Stimulated activated CD4-positive, alpha-beta T cell treated with anti-CD3 and anti-CD28 coated beads, Interleukin-1b, Interleukin-23, amount 100 ng/mL, for 1 hour (primary cell): ENCODE results near the gene SURF1.
"Not testable (repeated sequence)": the region's sequence is repeated elsewhere in the genome, so short reads cannot be mapped to it uniquely, and the experiment has no call there.

ENCODE experiments used
- DNase-seq, 2 donors: peaks; one replicate each; pipeline ENCODE4 v3.0.0-alpha.2; 2020; ENCODE audit warnings: low read depth in 2 of 2

Gene SURF1

DNA sequence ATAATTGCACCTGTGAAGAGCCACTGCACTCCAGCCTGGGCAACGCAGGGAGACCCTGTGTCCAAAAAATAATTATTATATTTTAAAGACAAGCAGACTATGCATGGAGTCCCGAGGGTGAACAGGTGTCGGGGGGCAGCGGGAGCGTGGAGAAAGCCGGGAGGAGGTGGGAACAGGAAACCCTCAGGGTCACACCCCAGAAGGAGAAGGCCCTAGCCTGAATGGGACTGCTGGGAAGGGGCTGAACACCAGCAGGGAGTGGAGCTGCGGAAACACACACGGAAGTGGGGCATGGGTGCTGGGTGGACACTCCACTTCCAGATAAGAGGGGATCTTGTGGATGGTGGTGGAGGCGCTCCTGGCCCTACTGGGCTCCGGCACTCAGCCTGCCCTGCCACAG is 33.1 kb downstream of the SURF1 start:
- DNase-seq, result no peak

GRCh38 chr9:133322701-133323100 is 33.6 kb downstream of the SURF1 start:
- DNase-seq, result no peak

GRCh38 chr9:133321411-133321935 is 34.8 kb downstream of the SURF1 start:
- no peak for DNase-seq

GRCh38 chr9:133320421-133320881 is 35.8 kb downstream of the SURF1 start:
- DNase-seq, result no peak

DNA sequence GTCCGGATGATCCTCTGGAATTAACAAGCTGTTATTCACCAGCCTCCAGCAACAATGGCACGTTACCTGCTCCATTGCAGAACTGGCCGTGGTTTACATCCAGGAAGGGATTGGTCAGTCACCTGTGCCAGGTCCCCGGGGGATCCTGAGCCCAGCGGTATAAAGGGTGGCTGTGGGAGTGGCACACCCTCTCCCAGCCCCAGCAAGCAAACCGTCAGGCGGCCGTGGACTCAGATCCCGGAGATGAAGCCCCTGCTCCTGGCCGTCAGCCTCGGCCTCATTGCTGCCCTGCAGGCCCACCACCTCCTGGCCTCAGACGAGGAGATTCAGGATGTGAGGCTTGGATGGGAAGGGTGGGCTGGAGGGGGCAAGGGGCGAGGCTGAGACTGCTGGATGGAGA is 38.7 kb downstream of the SURF1 start:
- not testable (repeated sequence) for DNase-seq

- no peak for DNase-seq
Measured at GRCh38 chr9:133315997-133316396, 40.3 kb downstream of the SURF1 start.

DNA sequence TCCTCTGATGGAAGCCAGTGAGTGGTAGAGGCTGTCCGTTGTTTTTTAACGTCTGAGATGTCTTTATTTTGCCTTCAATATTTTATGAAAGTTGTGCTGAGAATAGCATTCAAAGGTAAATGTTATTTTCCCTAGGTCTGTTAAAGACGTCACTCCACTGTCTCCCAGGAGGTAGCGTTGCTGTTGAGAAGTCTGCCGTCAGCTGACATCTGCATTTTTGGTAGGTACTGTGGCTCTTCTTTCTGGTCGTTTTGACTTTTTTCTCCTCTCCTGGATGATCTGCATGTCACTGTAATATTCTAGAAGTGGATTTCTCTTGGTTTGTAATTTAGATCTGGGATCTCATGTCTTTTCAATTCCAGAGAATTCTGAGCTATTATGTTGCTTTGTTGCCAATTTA is 46.7 kb downstream of the SURF1 start:
- DNase-seq, result no peak

GRCh38 chr9:133307301-133307700 is 49.0 kb downstream of the SURF1 start:
- DNase-seq, result no peak

DNA sequence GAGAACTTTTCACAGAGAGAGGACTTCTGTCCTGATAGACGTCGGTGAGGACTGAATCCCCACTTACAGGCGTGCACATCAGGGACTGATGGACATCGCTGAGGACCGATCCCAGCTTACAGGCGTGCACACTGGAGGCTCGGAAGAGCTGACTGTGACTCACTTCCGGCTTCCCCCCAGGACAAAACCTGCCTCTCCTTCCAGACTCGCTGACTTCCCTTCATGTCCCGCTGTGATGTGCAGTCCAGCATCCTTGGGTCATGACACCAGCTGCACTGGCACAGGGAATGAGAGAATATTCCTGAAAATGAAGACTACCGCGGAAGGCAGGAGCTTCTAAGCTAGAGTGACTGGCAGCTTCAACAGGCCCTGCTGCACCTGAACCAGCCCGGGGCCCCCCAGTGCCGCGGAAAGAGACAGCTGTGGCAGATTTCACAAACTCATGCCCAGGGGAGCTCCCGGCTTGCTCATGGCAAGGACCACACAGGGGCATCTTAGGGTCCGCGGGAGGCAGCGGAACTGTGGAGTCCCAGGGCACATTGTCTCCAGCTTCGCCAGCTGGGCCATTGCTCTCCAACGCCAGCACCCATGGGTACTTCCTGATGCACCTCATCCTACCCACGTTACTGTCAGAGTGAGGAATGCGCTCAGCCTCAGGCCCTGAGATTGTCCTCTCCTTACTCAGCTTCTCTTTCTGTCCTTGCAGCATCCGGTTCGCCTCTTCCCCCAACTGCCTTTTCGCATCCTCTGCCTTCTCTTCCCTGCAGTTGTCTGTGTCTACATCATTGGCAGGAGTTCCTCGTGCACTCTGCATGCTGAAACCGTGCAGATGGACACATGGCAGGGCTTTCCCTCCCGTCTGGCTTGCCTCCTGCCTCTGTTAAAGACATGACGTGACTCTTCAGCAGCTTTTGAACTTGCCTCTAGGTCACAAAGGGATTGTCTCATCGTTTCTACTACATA is 49.8 kb downstream of the SURF1 start:
- DNase-seq, result no peak

GRCh38 chr9:133305731-133306130 is 50.6 kb downstream of the SURF1 start:
- no peak for DNase-seq

DNA sequence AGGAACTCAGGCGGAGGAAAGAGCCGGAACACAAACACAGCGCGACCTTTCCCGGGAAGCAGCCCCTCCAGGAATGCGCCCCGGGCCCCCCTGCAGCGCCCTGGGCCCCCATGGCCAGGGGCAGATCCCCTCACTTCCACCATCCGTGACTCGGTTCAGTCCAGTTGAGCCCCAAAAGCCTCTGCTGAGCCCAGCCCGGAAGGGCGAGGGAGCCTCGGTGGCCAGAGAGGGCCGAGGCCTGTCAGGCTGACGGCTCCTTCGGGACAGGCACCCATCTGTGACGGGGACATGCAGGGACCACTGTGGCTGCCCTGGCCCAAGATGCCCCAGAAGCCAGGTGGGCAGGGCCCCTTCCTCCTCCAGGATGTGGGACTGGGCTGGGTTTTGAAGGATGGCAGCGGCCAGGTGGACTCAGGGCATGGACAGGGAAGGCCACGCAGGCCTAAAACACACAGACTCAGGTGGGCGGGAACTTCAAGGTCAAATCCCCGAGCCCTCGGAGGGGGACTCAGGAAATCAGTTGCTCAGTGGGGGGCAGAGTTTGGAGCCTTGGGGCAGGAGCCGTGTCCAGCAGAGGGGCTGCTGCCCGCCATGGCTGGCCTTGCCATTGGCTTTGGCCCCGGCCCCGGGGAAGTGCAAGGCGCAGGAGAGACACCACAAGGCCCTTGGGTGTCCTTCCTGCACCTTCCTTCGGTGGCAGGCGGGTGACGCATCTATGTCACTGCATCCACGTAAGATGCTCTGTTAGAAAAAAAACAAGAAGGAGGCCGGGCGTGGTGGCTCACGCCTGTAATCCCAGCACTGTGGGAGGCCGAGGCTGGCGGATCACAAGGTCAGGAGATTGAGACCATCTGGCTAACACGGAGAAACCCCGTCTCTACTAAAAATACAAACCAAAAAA is 51.6 kb downstream of the SURF1 start:
- no peak for DNase-seq

DNA sequence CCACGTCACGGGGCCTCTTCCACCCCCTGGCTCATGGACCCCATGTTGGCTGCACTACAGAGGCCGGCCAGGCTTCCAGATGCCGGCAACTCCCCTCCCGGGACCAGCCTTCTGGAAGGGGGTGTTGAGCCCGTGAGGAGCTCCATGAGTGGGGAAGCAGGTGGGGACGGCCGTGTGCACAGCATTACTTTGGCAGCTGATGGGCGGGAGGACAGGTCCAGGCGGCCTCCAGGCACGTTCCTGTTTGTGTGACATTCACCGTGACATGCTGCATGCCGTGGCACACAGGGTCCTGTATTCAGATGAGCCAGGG is 52.2 kb downstream of the SURF1 start:
- DNase-seq, result no peak

DNA sequence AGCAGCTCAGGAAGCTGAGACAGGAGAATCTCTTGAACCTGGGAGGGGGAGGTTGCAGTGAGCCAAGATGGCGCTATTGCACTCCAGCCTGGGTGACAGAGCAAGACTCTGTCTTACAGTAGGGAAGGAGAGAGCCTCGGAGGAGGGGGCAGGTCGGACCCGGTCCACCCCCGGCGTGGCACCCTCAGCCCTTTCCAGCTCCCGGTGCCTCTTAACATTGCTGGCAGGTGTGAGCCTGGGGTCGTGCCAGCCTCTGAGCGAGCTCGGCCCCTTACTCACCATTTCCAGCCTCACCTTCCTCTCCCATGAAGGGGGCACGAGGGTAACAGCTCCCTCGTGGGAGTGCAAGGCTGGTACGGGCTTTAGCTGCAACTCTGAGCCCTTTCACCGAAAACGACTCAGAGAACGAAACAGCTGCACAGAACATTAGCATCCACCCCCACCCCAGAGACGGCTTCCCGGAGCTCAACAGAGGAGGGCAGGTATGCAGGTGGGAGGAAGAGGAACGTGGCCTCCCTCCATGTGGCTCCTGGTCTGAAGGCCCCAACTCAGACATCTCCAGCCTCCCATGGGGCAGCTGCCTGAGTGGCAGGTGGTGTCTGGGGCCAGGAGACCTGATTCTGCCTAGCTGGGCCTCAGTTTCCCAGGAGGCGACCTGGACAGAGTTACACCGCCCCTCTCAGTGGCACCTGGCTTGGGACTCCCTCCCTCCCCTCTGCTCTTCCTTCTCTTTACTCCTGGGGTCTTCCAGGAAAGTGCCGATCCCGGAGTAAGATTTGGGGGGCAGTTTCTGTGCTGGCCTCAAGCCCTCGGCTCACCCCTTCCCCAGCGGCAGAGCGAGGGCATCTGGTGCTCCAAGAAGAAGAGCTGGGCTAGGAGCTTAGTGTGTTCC is 52.8 kb downstream of the SURF1 start:
- DNase-seq, result no peak
